DND-41 (cell line): ENCODE results near the gene RMC1.

Experiments
- ATAC-seq: fragments of 200-7000 bp; cut with Tn5 transposase; 3 replicates; pipeline ENCODE4 v1.9.1; 2021; ENCODE audit warnings: low read depth; ENCODE audit not compliant: insufficient read depth
- DNase-seq: peaks from one replicate; pipeline ENCODE4 v3.0.0-alpha.2; 2020
- H2AFZ ChIP-seq: 2 replicates; pipeline ENCODE4 v1.6.0; 2012; ENCODE audit warnings: low read depth, low read length
- H3K27ac ChIP-seq: 2 replicates; pipeline ENCODE4 v1.5.1; 2012; ENCODE audit warnings: low read length, inconsistent platforms
- H3K27me3 ChIP-seq: fragments of 200-600 bp; sonication (generic); 2 replicates; pipeline ENCODE4 v1.6.0; 2012; ENCODE audit warnings: low read length, mild to moderate bottlenecking, inconsistent platforms; ENCODE audit not compliant: insufficient read depth, poor library complexity
- H3K36me3 ChIP-seq: 2 replicates; pipeline ENCODE4 v1.5.1; 2012; ENCODE audit warnings: low read length, inconsistent platforms; ENCODE audit not compliant: insufficient read depth
- H3K4me1 ChIP-seq: 2 replicates; pipeline ENCODE4 v1.5.1; 2012; ENCODE audit warnings: mild to moderate bottlenecking, low read length; ENCODE audit not compliant: insufficient read depth
- H3K4me2 ChIP-seq: 2 replicates; pipeline ENCODE4 v1.6.0; 2012; ENCODE audit warnings: mild to moderate bottlenecking, moderate library complexity, low read length, inconsistent platforms; ENCODE audit not compliant: insufficient read depth
- H3K4me3 ChIP-seq, 2 experiments: fragments of 200-600 bp in 1 of 2; shearing (Covaris generic) in 1 of 2; 2 replicates each; pipeline ENCODE4 v1.5.1; 2012 to 2016; ENCODE audit warnings: inconsistent platforms in 2 of 2, low read length in 2 of 2, mild to moderate bottlenecking in 2 of 2, low read depth in 1 of 2, moderate library complexity in 1 of 2
- H3K79me2 ChIP-seq: 2 replicates; pipeline ENCODE4 v1.6.0; 2012; ENCODE audit warnings: low read length, inconsistent platforms; ENCODE audit not compliant: insufficient read depth
- H3K9ac ChIP-seq: 2 replicates; pipeline ENCODE4 v1.6.0; 2012; ENCODE audit warnings: low read depth, mild to moderate bottlenecking, inconsistent platforms, low read length, moderate library complexity
- H3K9me3 ChIP-seq: 2 replicates; pipeline ENCODE4 v1.5.1; 2012; ENCODE audit warnings: low read length, moderate library complexity, mild to moderate bottlenecking, inconsistent platforms; ENCODE audit not compliant: insufficient read depth, severe bottlenecking
- H4K20me1 ChIP-seq: 2 replicates; pipeline ENCODE4 v1.6.0; 2012; ENCODE audit warnings: low read length; ENCODE audit not compliant: insufficient read depth
- EZH2 ChIP-seq: IDR thresholded peaks from 3 replicates; pipeline ENCODE4 v1.6.1; 2012; ENCODE audit warnings: borderline replicate concordance, low read depth, mild to moderate bottlenecking, moderate library complexity, low read length, inconsistent platforms; ENCODE audit not compliant: severe bottlenecking
- TF ChIP-seq, protein P1 (sequence below): IDR thresholded peaks from 2 replicates; pipeline ENCODE4 v1.5.1; 2012; ENCODE audit warnings: borderline replicate concordance, low read length, moderate library complexity, mild to moderate bottlenecking; ENCODE audit not compliant: poor library complexity, severe bottlenecking; ENCODE audit errors: extremely low read depth

RMC1 gene

DNA sequence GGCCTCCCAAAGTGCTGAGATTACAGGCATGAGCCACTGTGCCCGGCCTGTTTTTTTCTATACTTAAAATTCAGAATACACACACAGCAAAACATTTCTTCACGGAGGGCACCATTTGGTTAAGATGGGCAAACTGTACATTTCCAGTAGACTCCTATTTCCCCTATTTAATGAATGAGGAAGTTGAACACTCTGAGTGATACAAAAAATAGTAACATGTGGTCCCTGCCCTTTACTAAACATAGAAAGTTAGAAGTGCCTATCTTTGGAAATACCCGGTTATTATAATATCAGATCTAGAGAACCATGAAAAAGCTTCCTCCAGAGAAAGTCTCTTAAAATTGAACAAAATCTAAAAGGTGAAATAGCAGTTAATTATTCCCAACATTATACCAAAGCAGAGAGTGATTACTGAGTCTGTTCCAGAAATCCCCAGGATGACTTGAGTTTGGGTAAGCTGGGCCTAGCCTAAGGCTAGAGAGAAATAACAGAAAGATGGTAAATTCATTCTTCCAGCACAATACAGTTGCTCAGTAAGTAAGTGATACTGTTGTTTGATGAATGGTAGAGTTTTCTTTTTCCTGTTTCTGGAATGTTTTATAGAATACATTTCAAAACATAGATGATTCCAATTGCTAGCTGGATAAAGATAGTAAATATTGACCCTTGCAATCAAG lies 23.3 kb upstream of the RMC1 start:
- Histone ChIP-seq H3K36me3 (peaks cover 67% of the 10 kb centered on the region), H2AFZ (no peak overlapping the region), H3K9ac (no peak overlapping the region), H3K79me2 (no peaks in the 10 kb centered on the region), H3K4me3 (no peak overlapping the region), H3K27ac (no peak overlapping the region), H3K4me2 (no peak overlapping the region), H3K27me3 (no peaks in the 10 kb centered on the region), H3K4me1 (no peaks in the 10 kb centered on the region), H4K20me1 (no peaks in the 10 kb centered on the region), H3K9me3 (no peaks in the 10 kb centered on the region)
- DNase-seq (no peak), ATAC-seq (no peak)
- TF ChIP-seq EZH2 = no peak
- TF ChIP-seq, protein P1, sequence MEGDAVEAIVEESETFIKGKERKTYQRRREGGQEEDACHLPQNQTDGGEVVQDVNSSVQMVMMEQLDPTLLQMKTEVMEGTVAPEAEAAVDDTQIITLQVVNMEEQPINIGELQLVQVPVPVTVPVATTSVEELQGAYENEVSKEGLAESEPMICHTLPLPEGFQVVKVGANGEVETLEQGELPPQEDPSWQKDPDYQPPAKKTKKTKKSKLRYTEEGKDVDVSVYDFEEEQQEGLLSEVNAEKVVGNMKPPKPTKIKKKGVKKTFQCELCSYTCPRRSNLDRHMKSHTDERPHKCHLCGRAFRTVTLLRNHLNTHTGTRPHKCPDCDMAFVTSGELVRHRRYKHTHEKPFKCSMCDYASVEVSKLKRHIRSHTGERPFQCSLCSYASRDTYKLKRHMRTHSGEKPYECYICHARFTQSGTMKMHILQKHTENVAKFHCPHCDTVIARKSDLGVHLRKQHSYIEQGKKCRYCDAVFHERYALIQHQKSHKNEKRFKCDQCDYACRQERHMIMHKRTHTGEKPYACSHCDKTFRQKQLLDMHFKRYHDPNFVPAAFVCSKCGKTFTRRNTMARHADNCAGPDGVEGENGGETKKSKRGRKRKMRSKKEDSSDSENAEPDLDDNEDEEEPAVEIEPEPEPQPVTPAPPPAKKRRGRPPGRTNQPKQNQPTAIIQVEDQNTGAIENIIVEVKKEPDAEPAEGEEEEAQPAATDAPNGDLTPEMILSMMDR = no peak

GRCh38 chr18:23484561-23485182 lies 18.6 kb upstream of the RMC1 start:
- no peak for DNase-seq
- no peak overlapping the region for H3K4me3 ChIP-seq
- ATAC-seq = no peak
- H3K4me2 ChIP-seq = no peak overlapping the region
- no peaks in the 10 kb centered on the region for H3K4me1 ChIP-seq
- no peaks in the 10 kb centered on the region for H4K20me1 ChIP-seq
- no peak for TF ChIP-seq EZH2
- TF ChIP-seq, protein P1 = no peak
- H3K27ac ChIP-seq = no peak overlapping the region
- no peak overlapping the region for H2AFZ ChIP-seq
- peaks cover 26% of the 10 kb centered on the region for H3K36me3 ChIP-seq
- H3K27me3 ChIP-seq = no peaks in the 10 kb centered on the region
- H3K9ac ChIP-seq = no peak overlapping the region
- no peaks in the 10 kb centered on the region for H3K9me3 ChIP-seq
- H3K79me2 ChIP-seq = no peaks in the 10 kb centered on the region

- H3K9ac ChIP-seq = no peak overlapping the region
Measured at GRCh38 chr18:23485386-23485785, 17.9 kb upstream of the RMC1 start.

More at GRCh38 chr18:23485386-23485785, 17.9 kb upstream of the RMC1 start:
- Histone ChIP-seq H3K4me1 (no peaks in the 10 kb centered on the region), H3K27ac (no peak overlapping the region), H4K20me1 (no peaks in the 10 kb centered on the region), H3K79me2 (no peaks in the 10 kb centered on the region), H3K36me3 (peaks cover 19% of the 10 kb centered on the region), H2AFZ (no peak overlapping the region), H3K27me3 (no peaks in the 10 kb centered on the region), H3K4me3 (no peak overlapping the region), H3K9me3 (no peaks in the 10 kb centered on the region), H3K4me2 (no peak overlapping the region)
- no peak for ATAC-seq
- TF ChIP-seq, protein P1 = no peak
- no peak for TF ChIP-seq EZH2
- no peak for DNase-seq
